ENCODE results near the gene PTPA. TPM values are rescaled to one million over a fixed set of nuclear protein-coding genes. Genes with fewer than 3 reads are reported as not detected.
"Not testable (repeated sequence)": the region's sequence is repeated elsewhere in the genome, so short reads cannot be mapped to it uniquely, and the experiment has no call there.

PTPA gene
- total RNA-seq, 1 donor from 2014 or later, result 61.9 TPM

- no peak for DNase-seq (ENCODE audit: low spot score)
These were observed 2.2 kb upstream of the PTPA start for GRCh38 chr9:129108805-129109536.

GRCh38 chr9:129109537-129109903, 1.7 kb upstream of the PTPA start:
- DNase-seq (ENCODE audit: low spot score), result no peak

GRCh38 chr9:129109952-129110739, 1.1 kb upstream of the PTPA start:
- no peak for DNase-seq (ENCODE audit: low spot score)

GRCh38 chr9:129111528-129112151, 425 bp downstream of the PTPA start:
- no peak for DNase-seq (ENCODE audit: low spot score)

- DNase-seq (ENCODE audit: low spot score), result not testable (repeated sequence)
These were observed 1.3 kb downstream of the PTPA start for GRCh38 chr9:129112526-129112925.

- no peak for DNase-seq (ENCODE audit: low spot score)
These were observed 2.6 kb downstream of the PTPA start for GRCh38 chr9:129113645-129114304.

GRCh38 chr9:129118799-129119198, 7.6 kb downstream of the PTPA start:
- no peak for DNase-seq (ENCODE audit: low spot score)

- no peak for DNase-seq (ENCODE audit: low spot score)
These were observed 10.3 kb downstream of the PTPA start for GRCh38 chr9:129121483-129121882.

- DNase-seq (ENCODE audit: low spot score), result no peak
These were observed 10.9 kb downstream of the PTPA start for GRCh38 chr9:129122133-129122532.

- DNase-seq (ENCODE audit: low spot score), result not testable (repeated sequence)
These were observed 11.8 kb downstream of the PTPA start for GRCh38 chr9:129122976-129123375.

- DNase-seq (ENCODE audit: low spot score), result no peak
These were observed 13.4 kb downstream of the PTPA start for GRCh38 chr9:129124506-129125069.

- DNase-seq (ENCODE audit: low spot score), result no peak
These were observed 14.3 kb downstream of the PTPA start for GRCh38 chr9:129125478-129125877.

- no peak for DNase-seq (ENCODE audit: low spot score)
These were observed 15.8 kb downstream of the PTPA start for GRCh38 chr9:129126749-129127618.

GRCh38 chr9:129128689-129129088, 17.5 kb downstream of the PTPA start:
- no peak for DNase-seq (ENCODE audit: low spot score)

- not testable (repeated sequence) for DNase-seq (ENCODE audit: low spot score)
These were observed 19.1 kb downstream of the PTPA start for GRCh38 chr9:129130271-129130670.

GRCh38 chr9:129130791-129131190, 19.6 kb downstream of the PTPA start:
- DNase-seq (ENCODE audit: low spot score), result no peak

GRCh38 chr9:129131300-129132145, 20.3 kb downstream of the PTPA start:
- no peak for DNase-seq (ENCODE audit: low spot score)

GRCh38 chr9:129133082-129133481, 21.9 kb downstream of the PTPA start:
- DNase-seq (ENCODE audit: low spot score), result no peak

- no peak for DNase-seq (ENCODE audit: low spot score)
These were observed 24.3 kb downstream of the PTPA start for GRCh38 chr9:129135476-129135875.

Data from mesenteric fat pad (tissue), 1 donor.